Posterior cingulate gyrus (tissue), 11 donors: ENCODE measurements around the gene SOCS2.
A peak's percentile ranks its signal among the peaks of the same experiment; 100 is the strongest.

Experiments
- DNase-seq, 10 donors: peaks; one replicate each; pipeline versions ENCODE4 v3.0.0 to v3.0.0-alpha.2; 2020 to 2021; ENCODE audit warnings: mixed read lengths in 3 of 10
- intact Hi-C: fragments of 100-400 bp; cut with DNase I; formaldehyde crosslinking; loops from one replicate; pipeline ENCODE4 v1.15.1; 2023

Gene SOCS2

DNA sequence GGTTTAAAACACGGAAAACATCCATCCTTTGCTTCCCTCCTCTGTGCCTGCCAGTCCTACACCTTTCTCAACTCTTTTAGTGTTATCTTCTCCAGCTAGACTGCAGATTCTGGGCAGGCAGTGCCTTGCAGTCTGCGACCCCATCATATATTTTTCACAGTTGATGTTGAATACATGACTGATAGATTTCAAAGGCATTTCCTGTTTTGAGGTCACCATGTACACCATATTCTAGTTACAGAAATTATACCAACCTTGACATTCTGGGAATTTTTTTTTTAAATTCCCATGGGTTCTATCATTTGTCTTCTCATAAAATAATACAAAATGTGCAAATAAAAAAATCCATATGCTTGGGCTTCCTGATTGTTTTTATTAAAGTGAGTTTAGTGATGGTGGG lies 16.6 kb downstream of the SOCS2 start:
- intact Hi-C loops: no loop called here
- DNase-seq: no peak

DNA sequence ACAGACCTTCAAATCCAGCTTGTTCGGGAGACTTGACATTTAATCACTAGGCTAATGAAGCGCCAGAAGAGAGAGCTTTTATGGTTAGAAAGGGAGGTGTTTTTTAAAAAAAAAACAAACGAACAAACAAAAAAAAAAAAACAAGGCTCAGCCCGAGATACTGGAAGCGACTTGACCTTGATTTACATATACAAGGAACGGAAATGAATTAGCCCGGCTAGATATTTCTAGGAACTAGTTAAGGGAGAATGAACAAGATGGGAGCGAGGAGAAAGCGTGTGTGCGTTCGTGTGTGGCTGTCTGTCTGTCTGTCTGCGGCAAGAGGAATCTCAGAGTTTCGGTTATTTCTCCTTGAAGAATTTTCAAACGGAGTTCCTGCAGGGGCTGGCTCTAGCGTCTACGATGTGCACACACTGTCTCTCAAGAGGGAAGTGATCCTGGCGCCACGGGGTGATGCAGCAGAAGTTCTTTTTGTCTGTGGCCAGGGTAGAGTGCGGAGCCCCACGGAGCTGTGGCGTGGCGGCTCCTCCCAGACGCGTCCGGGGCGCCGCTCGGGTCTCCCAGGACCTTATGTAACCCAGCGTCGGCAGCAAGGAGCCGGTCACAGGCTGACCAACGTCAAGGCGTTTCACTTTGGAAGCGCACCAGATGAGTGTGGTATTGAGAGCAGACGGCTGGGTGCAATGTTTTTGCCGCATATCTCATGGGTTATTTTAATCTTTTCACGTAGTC lies 18.8 kb downstream of the SOCS2 start:
- DNase-seq: peak; percentile 29 to 94 (median 50)
- intact Hi-C loops: no loop called here

DNA sequence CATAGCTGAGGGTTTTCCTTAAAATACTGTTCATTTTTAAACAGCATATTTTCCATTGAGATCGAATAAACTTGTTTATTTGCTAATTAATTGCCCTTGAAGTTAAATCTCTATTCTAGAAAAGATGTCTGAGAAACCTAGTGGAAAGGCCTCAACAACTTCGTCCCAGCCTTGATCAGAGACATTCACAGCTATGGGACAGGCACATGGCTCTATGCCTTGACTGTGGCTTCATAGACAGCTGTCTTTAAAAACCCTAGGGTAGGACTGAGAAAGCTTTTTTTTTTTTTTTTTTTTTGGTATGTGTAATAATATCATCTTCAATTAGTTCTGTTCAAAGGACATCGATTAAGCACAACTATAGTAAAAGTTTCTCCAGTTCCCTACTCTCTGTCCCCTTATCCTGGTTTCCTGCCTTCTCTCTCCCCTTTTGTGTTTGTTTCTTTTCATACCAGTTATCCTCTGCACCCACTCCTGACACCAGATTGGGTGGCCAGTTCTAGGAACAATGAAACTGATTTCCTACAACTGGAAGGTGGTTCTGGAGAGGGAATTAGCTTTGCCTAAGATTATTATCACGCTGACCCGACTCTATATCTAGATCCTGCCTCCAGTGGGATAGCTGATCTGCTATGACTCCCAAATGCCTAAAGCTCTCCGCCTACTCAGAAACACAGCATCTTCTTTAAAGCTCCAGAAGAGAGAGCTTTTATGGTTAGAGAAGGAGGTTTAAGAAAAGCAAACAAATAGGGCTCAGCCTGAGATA lies 20.3 kb downstream of the SOCS2 start:
- intact Hi-C loops: no loop called here
- DNase-seq: no peak

DNA sequence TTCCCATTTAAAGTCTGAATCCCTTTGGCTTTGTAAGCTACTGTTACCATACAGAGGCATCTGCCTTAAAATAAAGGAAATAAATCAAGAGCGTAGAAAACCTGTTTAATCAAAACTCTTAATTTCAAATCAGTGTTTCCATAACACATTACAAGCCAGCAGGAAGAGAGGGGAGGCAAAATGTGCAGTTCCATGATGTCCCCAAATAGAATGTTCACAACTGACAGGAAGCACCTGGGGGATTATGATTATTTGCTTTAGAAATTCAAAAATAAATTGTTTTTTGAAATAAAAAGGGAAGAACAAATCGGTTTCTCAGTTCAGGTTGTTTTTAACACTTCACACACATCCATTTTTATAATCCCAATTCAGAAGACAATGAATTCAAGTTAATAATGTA lies 21.4 kb downstream of the SOCS2 start:
- DNase-seq: no peak
- intact Hi-C loops: no loop called here

DNA sequence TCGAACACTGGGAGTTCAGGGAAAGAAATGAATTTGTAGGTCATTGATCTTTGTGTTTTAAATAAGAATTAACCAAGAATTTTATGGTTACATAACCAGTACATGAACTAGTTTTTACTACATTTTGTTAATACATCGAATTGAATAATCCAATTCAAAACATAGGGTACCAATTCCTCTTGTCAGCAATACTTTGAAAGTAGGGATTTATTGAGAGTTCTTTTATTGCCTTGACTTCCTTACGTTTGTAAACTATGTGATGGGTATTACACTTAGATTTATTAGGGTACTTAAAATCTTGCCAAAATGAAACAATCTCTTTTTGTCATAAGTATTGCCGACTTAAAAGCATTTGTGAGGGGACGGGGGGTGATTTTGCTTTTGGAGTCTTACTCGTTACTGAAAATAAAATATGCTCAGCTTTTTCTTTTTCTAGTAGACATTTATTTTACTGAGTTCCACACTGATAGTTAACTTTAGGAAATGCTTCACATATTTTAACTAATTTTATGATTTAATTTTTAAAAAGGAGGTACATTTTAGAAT lies 22.4 kb downstream of the SOCS2 start:
- DNase-seq: no peak
- intact Hi-C loops: no loop called here

DNA sequence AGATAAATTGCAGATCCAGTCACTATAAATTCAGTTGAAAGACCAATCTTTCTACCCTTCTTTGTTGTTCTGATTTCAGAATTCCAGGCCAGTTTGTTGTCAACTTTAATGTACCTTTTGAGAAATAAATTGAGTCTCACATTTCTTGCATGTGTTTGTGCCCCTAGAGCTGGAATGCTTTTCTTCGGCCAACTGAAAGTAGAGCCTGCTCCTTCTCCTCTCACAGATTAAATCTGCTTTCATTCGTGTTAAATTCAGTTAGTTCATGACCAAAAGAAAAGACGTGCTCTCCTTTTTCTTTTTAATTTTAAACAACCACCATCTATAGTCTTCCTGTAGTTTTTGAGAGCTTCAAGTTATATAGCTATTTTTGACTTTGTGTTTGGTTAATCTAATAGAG lies 22.9 kb downstream of the SOCS2 start:
- DNase-seq: no peak

DNA sequence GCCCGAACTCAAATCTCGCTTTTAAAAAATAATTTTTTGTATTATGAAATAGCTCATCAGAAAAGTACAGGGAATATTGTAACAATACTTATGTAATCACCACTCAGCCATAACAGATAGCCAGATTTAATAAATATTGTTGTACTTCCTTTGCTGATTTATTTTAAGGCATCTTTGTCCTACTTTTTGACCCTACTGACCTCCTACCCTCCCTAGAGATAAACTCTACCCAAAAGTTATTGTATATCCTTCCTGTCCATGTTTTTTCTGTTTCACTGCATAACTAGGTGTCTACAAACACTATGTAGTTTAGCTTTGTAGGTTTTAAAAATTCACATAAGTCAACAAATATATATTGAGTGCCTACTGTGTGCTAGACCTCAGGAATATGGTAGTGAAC lies 25.1 kb downstream of the SOCS2 start:
- intact Hi-C loops: no loop called here
- no peak for DNase-seq

More for the DNA sequence above, 22.9 kb downstream of the SOCS2 start:
- intact Hi-C loops: no loop called here

DNA sequence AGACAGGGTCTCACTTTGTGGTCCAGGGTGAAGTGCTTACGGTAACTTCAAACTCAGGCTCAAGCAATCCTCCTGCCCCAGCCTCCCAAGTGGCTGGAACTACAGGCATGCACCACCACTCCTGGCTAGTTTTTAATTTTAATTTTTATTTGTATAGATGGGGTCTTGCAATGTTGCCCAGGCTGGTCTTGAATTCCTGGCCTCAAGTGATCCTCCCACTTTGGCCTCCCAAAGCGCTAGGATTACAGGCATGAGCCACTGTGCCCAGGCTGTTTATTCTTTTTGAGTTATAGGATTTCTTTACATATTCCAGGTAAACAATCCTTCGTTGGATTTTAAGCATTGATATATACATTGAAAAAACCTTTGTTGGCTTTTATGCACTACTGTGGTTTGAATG lies 26.7 kb downstream of the SOCS2 start:
- intact Hi-C loops: no loop called here
- DNase-seq: no peak

DNA sequence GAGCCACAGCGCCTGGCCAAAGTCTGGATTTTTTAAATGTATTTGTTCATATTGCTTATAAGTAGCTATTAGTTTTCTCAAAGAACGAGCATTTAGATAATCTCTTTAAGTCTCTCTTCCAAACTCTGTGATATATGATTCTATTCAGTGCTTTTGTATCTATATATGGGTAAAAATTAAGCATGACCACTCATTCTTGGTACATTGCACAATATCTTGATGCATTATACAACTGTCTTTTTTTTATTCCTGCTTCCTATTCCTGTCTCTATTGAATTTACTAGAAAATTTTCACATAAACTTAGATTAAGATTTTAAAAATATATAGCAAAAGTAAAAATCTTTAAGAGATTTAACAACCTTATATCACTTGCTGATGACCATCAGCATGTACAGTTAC lies 29.1 kb downstream of the SOCS2 start:
- intact Hi-C loops: no loop called here
- no peak for DNase-seq

DNA sequence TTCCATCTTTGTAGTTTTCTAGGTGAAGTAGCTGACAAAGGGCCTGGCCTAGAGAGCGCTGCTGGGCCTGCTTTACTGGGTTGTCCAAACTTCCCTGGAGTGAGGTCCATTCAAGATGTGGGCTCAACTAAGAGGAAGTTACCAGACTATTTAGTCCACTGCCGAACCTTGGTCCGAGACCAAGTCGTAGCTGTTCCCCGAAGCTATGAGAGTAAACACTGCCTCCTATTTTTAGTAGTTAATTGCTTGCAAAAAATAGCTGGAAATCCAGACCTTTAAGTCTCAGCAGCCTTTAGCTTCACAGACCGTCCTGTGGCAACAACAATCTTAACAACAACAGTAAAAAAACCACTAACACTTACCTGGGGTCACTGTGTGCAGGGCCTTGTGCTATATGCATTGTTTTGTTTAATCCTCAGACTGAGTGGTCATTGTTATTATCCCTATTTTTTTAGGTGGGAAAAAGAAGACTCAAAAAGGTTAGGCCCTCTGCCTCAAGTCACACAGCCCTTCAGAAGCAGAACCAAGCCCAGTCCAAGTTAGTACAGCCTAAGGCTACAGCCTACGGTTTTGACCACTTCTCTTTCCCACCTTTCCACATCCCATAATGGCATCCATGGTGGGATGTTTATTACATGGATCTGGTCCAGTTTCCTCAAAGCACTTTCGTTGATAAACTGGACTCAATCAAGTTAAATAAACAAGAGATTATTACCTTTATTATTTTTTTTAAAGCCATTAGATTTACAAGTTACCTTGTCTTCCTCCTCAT lies 30.6 kb downstream of the SOCS2 start:
- no peak for DNase-seq

DNA sequence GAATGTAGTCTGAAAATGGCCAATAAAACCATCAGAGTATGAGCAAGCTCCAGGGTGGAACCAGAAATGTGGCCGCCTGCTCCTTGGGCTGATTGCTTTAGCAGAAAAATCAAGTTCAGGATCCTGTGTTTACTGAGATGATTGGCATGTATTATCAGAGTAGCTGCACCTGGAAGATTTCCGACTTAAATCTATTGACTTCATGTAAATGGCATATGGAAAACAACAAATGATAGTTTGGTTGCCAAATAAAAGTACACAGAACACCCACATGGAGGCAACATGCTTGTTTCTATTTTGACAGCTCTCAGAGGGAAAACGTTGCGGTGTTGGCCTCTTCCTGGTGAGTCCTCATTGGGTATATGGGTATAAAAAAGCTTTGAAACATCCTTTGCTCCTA lies 31.3 kb downstream of the SOCS2 start:
- DNase-seq: no peak
- intact Hi-C loops: no loop called here

More for the DNA sequence above, 30.6 kb downstream of the SOCS2 start:
- intact Hi-C loops: no loop called here

DNA sequence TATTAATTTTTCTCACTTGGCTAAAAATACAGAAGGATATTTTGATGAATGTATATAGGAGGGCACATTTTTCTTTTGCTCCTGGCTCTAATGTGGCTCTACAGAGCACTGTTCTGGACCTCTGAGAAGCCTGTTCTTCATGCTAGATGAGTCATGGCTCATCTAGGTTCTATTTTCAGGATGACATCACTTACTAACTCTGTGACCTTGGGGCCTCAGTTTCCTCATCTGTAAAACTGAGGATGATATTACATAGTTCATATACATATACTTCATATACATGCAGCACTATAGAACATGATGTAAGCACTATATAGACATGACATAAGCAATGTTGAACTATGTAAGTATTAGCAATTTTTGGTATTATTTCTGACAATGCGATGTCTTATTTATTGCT lies 35.8 kb downstream of the SOCS2 start:
- DNase-seq: no peak
- intact Hi-C loops: no loop called here

DNA sequence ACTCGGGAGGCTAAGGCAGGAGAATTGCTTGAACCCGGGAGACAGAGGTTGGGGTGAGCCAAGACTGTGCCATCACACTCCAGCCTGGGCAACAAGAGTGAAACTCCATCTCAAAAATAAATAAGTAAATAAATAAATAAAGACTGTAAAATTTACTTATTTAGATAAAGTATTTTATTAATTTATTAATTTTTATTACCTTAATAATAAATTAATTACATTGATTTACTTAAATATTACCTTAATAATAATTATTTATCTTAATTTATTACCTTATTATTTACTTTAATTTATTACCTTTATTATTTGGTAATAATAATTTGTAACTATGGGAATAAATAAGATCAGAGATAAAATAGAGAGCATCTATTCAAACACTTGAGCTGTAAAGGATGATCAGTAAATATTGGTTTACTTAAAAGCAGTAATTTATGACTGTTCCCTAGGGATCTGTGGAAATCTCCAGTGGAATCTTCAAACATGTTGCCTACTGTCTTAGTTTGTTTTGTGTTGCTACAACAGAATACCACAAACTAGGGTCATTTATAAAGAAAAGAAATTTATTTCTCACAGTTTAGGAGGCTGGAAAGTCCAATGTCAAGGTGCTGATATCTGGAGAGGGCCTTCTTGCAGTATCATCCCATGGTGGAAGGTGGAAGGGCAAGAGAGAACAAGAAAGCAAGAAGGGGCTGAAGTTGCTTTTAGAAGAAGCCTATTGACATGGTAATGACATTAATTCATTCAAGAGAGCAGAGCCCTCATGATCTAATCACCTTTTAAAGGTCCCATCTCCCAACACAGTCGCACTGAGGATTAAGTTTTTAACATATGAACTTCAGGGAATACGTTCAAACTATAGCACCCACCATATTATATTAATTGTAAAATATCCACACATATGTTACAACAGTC lies 37.1 kb downstream of the SOCS2 start:
- DNase-seq: no peak
- intact Hi-C loops: no loop called here

DNA sequence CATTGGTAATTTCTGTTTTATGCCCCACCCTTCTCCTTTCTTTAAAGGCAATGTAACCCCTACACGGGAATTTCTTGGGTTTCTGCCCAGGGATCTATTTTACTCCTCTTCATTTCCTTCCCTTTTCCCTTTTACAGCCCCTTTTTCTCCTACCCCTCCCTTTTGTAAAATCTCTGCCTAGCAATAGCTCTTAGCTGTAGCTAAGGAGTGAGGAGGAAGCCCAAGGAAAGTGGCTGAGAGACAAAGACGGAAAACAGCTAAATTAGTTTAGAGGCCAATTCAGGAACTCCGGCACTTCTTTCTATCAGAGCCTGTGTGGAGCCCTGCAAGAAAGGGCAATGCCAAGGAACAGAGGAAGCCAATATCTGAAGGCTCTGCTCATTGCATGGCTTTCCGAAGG lies 40.3 kb downstream of the SOCS2 start:
- DNase-seq: no peak
- intact Hi-C loops: no loop called here

DNA sequence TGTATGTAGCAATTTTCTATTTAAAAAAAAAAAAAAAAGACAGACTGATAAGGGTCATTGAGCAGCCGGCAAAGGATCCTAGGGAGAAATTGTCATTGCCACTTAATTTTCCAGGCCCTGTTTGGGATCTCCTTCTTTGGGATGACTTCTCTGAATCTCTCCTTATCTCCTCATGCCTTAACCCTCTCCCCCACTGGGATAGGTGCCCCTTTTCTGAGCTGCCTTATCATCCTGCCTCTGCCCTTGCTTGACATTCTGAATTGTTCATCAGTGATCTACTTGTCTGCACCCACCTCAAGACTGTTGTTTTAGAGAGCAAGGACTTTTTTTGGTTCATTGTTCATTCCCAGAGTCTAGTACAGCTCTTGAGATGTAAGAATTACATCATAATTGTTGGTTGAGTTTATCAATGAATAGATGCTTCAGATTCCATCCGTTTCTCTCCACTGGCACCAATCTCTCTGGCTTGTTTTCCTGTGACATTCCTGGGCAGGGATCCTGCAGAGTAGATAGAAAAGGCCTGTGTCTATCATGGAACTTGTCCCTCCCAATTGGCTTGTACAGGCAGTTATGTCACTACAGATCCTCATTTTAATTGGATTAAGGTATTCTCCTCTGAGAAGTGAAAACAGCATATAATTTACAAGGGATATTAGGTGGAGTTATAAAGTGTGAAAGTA lies 42.6 kb downstream of the SOCS2 start:
- intact Hi-C loops: no loop called here
- no peak for DNase-seq

DNA sequence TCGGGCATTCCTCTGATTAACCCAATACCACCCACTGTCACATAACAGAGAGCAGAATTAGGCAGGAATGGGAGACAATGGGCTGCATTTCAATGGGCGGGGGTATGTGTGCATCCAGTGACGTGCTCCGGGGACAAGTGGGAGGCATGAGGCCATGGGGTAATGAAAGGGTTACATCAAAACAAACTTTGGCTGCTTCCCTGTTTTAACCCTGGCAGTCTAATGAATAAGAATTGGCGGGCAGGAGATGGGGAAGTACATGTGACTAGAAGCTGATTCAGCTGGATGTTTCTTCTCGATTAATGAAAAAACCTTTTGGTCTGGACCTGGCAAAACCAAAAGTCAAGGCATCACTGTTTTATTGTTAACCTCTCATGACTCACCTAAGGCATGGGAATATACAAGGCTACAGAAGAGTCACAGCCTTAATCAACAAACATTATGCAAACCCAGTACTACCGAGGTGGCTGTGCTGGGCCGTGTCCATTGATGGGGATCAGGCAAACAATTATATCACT lies 44.2 kb downstream of the SOCS2 start:
- intact Hi-C loops: no loop called here
- DNase-seq: no peak

DNA sequence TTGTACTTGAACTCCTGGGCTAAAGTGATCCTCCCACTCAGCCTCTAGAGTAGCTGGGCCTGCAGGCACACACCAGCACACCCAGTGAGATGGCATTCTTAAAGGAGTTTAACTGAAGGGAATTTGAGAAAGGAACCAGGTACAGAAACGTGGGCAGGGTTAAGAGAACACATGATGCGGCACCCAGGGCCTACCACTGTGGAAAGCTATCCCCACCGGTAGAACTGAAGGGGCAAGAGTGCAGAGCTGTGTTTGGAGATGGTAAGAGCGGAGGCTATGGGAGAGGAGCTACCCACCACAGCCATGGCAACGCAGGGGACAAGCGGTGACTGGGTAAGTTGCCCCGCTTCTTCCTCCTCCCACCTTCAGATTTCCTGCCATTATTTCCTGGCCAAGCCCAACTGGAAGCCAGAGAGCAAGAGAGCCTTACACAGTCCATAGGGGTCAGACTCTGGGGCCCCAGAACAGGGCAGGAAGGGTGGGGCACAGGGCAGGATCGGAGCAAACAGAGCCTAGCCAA lies 46.5 kb downstream of the SOCS2 start:
- DNase-seq: no peak
- intact Hi-C loops: no loop called here

DNA sequence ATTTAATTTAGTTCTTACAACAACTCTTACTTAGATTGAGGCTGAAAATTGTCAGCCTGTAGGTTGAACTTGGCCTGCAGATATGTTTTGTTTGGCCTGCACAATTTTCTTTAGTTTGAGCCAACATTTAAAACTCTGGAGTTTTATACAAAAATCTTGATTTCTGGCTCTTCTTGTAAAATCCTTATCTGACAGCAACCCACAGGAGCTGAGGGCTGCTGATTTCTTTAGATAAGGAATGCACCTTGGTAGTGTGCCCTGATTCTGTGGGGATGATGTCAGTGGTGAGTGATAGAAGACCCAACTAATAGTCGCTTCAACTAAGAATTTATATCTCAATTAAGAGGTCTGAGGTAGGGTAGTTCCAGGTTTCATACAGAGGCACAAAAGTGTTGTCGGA lies 49.5 kb downstream of the SOCS2 start:
- intact Hi-C loops: no loop called here
- no peak for DNase-seq

DNA sequence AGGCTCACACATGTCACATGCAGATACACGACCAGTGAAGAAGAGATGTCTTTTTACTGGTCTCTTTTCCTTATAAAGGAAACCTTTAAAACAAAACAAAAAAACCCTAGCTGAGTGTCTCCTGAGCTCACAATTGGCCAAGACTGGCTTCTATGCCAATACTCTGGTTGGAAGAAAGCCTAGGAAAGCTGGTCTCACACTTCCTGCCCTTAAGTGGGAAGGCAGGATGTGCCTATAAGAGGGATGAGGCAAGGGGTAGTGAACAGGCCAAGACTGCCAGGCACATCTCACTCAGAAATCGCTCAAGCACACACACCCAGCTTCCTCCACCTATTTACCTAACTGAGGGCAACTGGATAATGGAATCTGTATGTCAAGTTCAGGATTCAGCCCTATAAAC lies 50.0 kb downstream of the SOCS2 start:
- DNase-seq: no peak
- intact Hi-C loops: no loop called here
